Midbrain (tissue), 1 donor: ENCODE data around the gene MYH2.
"Not testable (repeated sequence)": the region's sequence is repeated elsewhere in the genome, so short reads cannot be mapped to it uniquely, and the experiment has no call there.

ENCODE experiments used
- DNase-seq: peaks from one replicate; lab custom pipeline; 2025; lab: John Stamatoyannopoulos, UW

MYH2 gene

GRCh38 chr17:10549096-10549842, at the start of gene MYH2:
MYH2 (minus strand) TSS chr17:10549658; CDS start chr17:10547920, 1,738 bp downstream.
- DNase-seq, result no peak

GRCh38 chr17:10598621-10599020, 49.2 kb upstream of the MYH2 start:
- no peak for DNase-seq

GRCh38 chr17:10589553-10590145, 40.2 kb upstream of the MYH2 start:
- DNase-seq, result no peak

GRCh38 chr17:10585529-10585928, 36.1 kb upstream of the MYH2 start:
- no peak for DNase-seq

GRCh38 chr17:10583834-10584233, 34.4 kb upstream of the MYH2 start:
- DNase-seq, result no peak

GRCh38 chr17:10579270-10579669, 29.8 kb upstream of the MYH2 start:
- DNase-seq, result no peak

- no peak for DNase-seq
These were observed 24.9 kb upstream of the MYH2 start for GRCh38 chr17:10574324-10574723.

GRCh38 chr17:10563991-10564660, 14.7 kb upstream of the MYH2 start:
- DNase-seq, result no peak

GRCh38 chr17:10558049-10558448, 8.6 kb upstream of the MYH2 start:
- no peak for DNase-seq

GRCh38 chr17:10557422-10557821, 8.0 kb upstream of the MYH2 start:
- DNase-seq, result no peak

- no peak for DNase-seq
These were observed 7.0 kb upstream of the MYH2 start for GRCh38 chr17:10556301-10557005.

- no peak for DNase-seq
These were observed 556 bp upstream of the MYH2 start for GRCh38 chr17:10550014-10550413.

- DNase-seq, result no peak
These were observed 2.1 kb downstream of the MYH2 start for GRCh38 chr17:10547351-10547750.

- not testable (repeated sequence) for DNase-seq
These were observed 6.0 kb downstream of the MYH2 start for GRCh38 chr17:10543486-10543885.

GRCh38 chr17:10541179-10541578, 8.3 kb downstream of the MYH2 start:
- not testable (repeated sequence) for DNase-seq

GRCh38 chr17:10532026-10532425, 17.4 kb downstream of the MYH2 start:
- DNase-seq, result no peak

GRCh38 chr17:10527419-10527818, 22.0 kb downstream of the MYH2 start:
- no peak for DNase-seq

- no peak for DNase-seq
These were observed 22.9 kb downstream of the MYH2 start for GRCh38 chr17:10526517-10526916.

GRCh38 chr17:10523064-10523463, 26.4 kb downstream of the MYH2 start:
- DNase-seq, result no peak

GRCh38 chr17:10521949-10522348, 27.5 kb downstream of the MYH2 start:
- DNase-seq, result no peak

- no peak for DNase-seq
These were observed 31.0 kb downstream of the MYH2 start, which contains the start of gene MYH1 for GRCh38 chr17:10518271-10519037. MYH1 (minus strand) TSS chr17:10518542; CDS start chr17:10516642, 1,900 bp downstream.

- no peak for DNase-seq
These were observed 32.8 kb downstream of the MYH2 start for GRCh38 chr17:10516638-10517037.
